Kidney (tissue), 14 donors: ENCODE measurements around the gene ITGA7. TPM values are rescaled to one million over a fixed set of nuclear protein-coding genes. Genes with fewer than 3 reads are reported as not detected.

Experiments used
- DNase-seq, 5 donors: peaks; one replicate each; pipeline ENCODE4 v3.0.0-alpha.2; 2013 to 2020
- FAIRE-seq: peaks from 2 replicates; lab custom pipeline; 2012; peaks lifted over from hg19 to GRCh38; lab: Jason Lieb, UNC
- H3K27ac ChIP-seq, 2 donors: one replicate each; pipeline ENCODE4 v1.7.0; 2013; ENCODE audit warnings: low read depth in 2 of 2, low read length in 2 of 2, inconsistent platforms in 1 of 2
- H3K27me3 ChIP-seq: one replicate; pipeline ENCODE4 v1.7.1; 2013; ENCODE audit warnings: low read length, inconsistent platforms; ENCODE audit not compliant: control insufficient read depth, insufficient read depth
- H3K36me3 ChIP-seq, 3 donors: one replicate each; pipeline versions ENCODE4 v1.7.0 to v1.7.1; 2013; ENCODE audit warnings: low read length in 3 of 3, control low read depth in 1 of 3, inconsistent platforms in 1 of 3; ENCODE audit not compliant: insufficient read depth in 3 of 3, control insufficient read depth in 2 of 3
- H3K4me1 ChIP-seq, 3 donors: one replicate each; pipeline versions ENCODE4 v1.7.0 to v1.7.1; 2013; ENCODE audit warnings: low read length in 3 of 3, inconsistent platforms in 1 of 3, low read depth in 1 of 3; ENCODE audit not compliant: control insufficient read depth in 2 of 3, insufficient read depth in 2 of 3
- H3K4me3 ChIP-seq, 3 donors: one replicate each; pipeline versions ENCODE4 v1.7.0 to v1.8.1; 2013; ENCODE audit warnings: low read length in 3 of 3, control low read depth in 1 of 3, inconsistent platforms in 1 of 3
- H3K9ac ChIP-seq, 3 donors: one replicate each; pipeline versions ENCODE4 v1.7.0 to v1.7.1; 2013; ENCODE audit warnings: low read length in 3 of 3, control low read depth in 1 of 3, inconsistent platforms in 1 of 3
- H3K9me3 ChIP-seq, 3 donors: one replicate each; pipeline versions ENCODE4 v1.7.0 to v1.7.1; 2013; ENCODE audit warnings: low read length in 3 of 3, control low read depth in 1 of 3, inconsistent platforms in 1 of 3; ENCODE audit not compliant: control insufficient read depth in 2 of 3, insufficient read depth in 1 of 3
- CTCF ChIP-seq: IDR thresholded peaks from 3 replicates; pipeline ENCODE4 v1.5.1; 2012; ENCODE audit warnings: mild to moderate bottlenecking, moderate library complexity, borderline replicate concordance; ENCODE audit not compliant: insufficient read depth; ENCODE audit errors: extremely low read depth
- intact Hi-C: fragments of 100-400 bp; cut with DNase I; formaldehyde crosslinking; loops from one replicate; pipeline ENCODE4 v1.11.1; 2022
- polyA plus RNA-seq: library from polyadenylated mRNA; stranded (reverse); fragments of 350-450 nt; fragmentation: Illumina TruSeq; extraction: RNeasy Lipid Tissue Mini Kit (QIAGEN cat#74804); gene quantifications from one replicate; pipeline ENCODE4 v1.2.3, GENCODE V29; 2014; ENCODE audit warnings: low read depth, low replicate concordance; ENCODE audit not compliant: insufficient read depth
- total RNA-seq: library from RNA; stranded (reverse); fragmentation: NEBNext Ultra II Directional; extraction: Animal tissue kit (Norgen Biotek cat#: 25700); gene quantifications from one replicate; pipeline ENCODE4 v1.2.1, GENCODE V29; 2021
- donor health status: control.
- donor health status: control.
- donor health status: control.
- donor health status: control.
- donor health status: control.
- donor health status: DM: yes; HTN: yes; CAD: no.
- donor health status: Normal renal cell carcinoma (clear cell type).

Gene ITGA7
- total and polyA plus RNA-seq, 2 donors from 2014 or later = 26.2 to 66.3 TPM

- intact Hi-C loops = no loop called here
- H3K36me3 ChIP-seq = peaks cover 0 to 7% (median 2%) of the 10 kb centered on the region in 3 donors
- no peak overlapping the region for H3K4me3 ChIP-seq
- no peaks in the 10 kb centered on the region for H3K9me3 ChIP-seq
- H3K4me1 ChIP-seq = peaks cover 7 to 43% (median 32%) of the 10 kb centered on the region in 3 donors
- H3K9ac ChIP-seq = no peak overlapping the region
- FAIRE-seq (no peak), DNase-seq (no peak)
- H3K27ac ChIP-seq = peak overlapping the region in 1 of 2 donors; percentile 0
- no peaks in the 10 kb centered on the region for H3K27me3 ChIP-seq
- TF ChIP-seq CTCF = no peak
Observed at GRCh38 chr12:55718624-55719275, 11.0 kb upstream of the ITGA7 start.

GRCh38 chr12:55718015-55718414, 10.3 kb upstream of the ITGA7 start:
- H3K4me1 ChIP-seq = peaks cover 7 to 40% (median 27%) of the 10 kb centered on the region in 3 donors
- intact Hi-C loops = no loop called here
- no peaks in the 10 kb centered on the region for H3K9me3 ChIP-seq
- peak overlapping the region; percentile 0 to 41 for H3K27ac ChIP-seq
- peaks cover 0 to 2% (median under 1%) of the 10 kb centered on the region in 3 donors for H3K36me3 ChIP-seq
- peak overlapping the region in 1 of 3 donors; percentile 5 for H3K9ac ChIP-seq
- H3K27me3 ChIP-seq = no peaks in the 10 kb centered on the region
- TF ChIP-seq CTCF = no peak
- H3K4me3 ChIP-seq = no peak overlapping the region
- no peak for FAIRE-seq
- DNase-seq = peak in 4 of 5 donors; percentile 74 to 89 (median 78)

GRCh38 chr12:55717011-55718007, 9.6 kb upstream of the ITGA7 start:
- TF ChIP-seq CTCF = no peak
- intact Hi-C loops = no loop called here
- peak overlapping the region; percentile 79 to 91 (median 83) for H3K4me3 ChIP-seq
- H3K36me3 ChIP-seq = peaks cover 0 to 2% (median 0%) of the 10 kb centered on the region in 3 donors
- no peaks in the 10 kb centered on the region for H3K9me3 ChIP-seq
- H3K27ac ChIP-seq = peak overlapping the region; percentile 77 to 89
- FAIRE-seq (no peak), DNase-seq (peak in 1 of 5 donors; percentile 59)
- peak overlapping the region in 2 of 3 donors; percentile 5 to 85 for H3K9ac ChIP-seq
- no peaks in the 10 kb centered on the region for H3K27me3 ChIP-seq
- peaks cover 7 to 37% (median 27%) of the 10 kb centered on the region in 3 donors for H3K4me1 ChIP-seq
